ENCODE data around the gene GNAZ.

DNA sequence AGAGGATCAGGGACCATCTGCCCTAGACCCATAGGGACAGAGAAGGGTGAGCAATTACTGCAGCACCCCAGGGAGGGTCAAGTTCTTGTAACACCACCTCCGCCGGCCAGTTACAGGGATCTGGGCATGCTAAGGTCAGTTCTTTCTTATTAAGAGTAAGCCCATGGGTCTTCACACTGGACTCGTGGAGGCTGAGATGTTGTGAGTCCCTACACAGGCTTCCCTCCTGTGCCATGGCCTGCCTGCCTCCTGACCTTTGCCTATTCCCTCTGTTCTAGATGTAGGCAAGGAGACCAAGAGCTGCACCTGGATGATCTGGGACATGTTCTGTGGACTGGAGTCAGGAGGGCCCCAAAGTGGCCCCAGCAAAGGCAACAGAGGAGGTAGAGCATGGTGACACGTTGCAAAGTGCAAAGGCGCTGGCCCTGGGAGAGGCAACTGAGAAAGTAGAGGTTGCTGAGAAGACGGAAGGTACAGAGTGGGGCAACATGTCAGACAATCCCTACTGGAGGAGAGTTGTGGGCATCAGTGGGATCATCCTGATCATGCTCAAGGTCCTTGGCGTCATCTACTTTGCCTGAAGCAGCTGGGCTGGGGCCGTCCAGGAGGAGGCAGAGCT is 16.3 kb upstream of the GNAZ start:
- TF ChIP-seq, protein P1, sequence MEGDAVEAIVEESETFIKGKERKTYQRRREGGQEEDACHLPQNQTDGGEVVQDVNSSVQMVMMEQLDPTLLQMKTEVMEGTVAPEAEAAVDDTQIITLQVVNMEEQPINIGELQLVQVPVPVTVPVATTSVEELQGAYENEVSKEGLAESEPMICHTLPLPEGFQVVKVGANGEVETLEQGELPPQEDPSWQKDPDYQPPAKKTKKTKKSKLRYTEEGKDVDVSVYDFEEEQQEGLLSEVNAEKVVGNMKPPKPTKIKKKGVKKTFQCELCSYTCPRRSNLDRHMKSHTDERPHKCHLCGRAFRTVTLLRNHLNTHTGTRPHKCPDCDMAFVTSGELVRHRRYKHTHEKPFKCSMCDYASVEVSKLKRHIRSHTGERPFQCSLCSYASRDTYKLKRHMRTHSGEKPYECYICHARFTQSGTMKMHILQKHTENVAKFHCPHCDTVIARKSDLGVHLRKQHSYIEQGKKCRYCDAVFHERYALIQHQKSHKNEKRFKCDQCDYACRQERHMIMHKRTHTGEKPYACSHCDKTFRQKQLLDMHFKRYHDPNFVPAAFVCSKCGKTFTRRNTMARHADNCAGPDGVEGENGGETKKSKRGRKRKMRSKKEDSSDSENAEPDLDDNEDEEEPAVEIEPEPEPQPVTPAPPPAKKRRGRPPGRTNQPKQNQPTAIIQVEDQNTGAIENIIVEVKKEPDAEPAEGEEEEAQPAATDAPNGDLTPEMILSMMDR (IDR thresholded peaks at IDR 0.05) = no peak
- TF ChIP-seq POLR2A (IDR thresholded peaks at IDR 0.05) = no peak
